ENCODE measurements around the gene TERB1. TPM values are rescaled to one million over a fixed set of nuclear protein-coding genes. Genes with fewer than 3 reads are reported as not detected.

The TERB1 gene
- total RNA-seq, 4 donors from 2014 or later, result not detected

- TF ChIP-seq, protein P1, sequence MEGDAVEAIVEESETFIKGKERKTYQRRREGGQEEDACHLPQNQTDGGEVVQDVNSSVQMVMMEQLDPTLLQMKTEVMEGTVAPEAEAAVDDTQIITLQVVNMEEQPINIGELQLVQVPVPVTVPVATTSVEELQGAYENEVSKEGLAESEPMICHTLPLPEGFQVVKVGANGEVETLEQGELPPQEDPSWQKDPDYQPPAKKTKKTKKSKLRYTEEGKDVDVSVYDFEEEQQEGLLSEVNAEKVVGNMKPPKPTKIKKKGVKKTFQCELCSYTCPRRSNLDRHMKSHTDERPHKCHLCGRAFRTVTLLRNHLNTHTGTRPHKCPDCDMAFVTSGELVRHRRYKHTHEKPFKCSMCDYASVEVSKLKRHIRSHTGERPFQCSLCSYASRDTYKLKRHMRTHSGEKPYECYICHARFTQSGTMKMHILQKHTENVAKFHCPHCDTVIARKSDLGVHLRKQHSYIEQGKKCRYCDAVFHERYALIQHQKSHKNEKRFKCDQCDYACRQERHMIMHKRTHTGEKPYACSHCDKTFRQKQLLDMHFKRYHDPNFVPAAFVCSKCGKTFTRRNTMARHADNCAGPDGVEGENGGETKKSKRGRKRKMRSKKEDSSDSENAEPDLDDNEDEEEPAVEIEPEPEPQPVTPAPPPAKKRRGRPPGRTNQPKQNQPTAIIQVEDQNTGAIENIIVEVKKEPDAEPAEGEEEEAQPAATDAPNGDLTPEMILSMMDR (IDR thresholded peaks at IDR 0.05), result no peak
- TF ChIP-seq EP300 (IDR thresholded peaks at IDR 0.05) (no peak), POLR2A (IDR thresholded peaks at IDR 0.05) (no peak), POLR2AphosphoS5 (IDR thresholded peaks at IDR 0.05) (no peak)
- Histone ChIP-seq H3K9me3 (no peaks in the 10 kb centered on the region), H3K36me3 (peaks cover 89% of the 10 kb centered on the region), H3K4me3 (no peak overlapping the region), H3K4me1 (peaks cover 17% of the 10 kb centered on the region), H3K27ac (no peak overlapping the region), H3K27me3 (no peaks in the 10 kb centered on the region)
- 80% methylated on average over 7 of the region's 7 CpGs for WGBS
- no peak for DNase-seq (ENCODE audit: low spot score in 2 of 2)
Measured at GRCh38 chr16:66731101-66731500, 70.3 kb downstream of the TERB1 start.

DNA sequence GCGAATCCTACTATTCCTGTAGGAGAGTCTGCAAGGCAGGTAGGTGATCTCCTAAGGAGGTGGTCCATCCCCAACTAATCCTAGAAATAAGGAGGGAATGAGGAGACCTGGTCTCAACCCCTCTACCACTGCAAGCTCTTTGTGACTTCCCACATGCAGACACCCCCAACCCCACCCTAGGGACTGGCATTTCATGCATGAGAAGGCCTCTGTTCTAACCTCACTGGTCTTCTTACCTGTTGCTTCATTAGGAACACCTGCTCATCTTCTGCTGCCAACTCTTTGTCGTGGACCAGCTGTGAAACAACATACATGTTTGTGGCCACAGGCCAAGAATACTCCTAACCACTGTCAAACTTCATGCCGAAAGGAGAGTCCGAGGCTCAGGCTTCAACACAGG is 72.6 kb downstream of the TERB1 start:
- Histone ChIP-seq H3K4me3 (no peak overlapping the region), H3K9me3 (no peaks in the 10 kb centered on the region), H3K27ac (no peak overlapping the region), H3K27me3 (no peaks in the 10 kb centered on the region), H3K4me1 (peaks cover 17% of the 10 kb centered on the region), H3K36me3 (peaks cover 91% of the 10 kb centered on the region)
- TF ChIP-seq EP300 (IDR thresholded peaks at IDR 0.05) (no peak), POLR2A (IDR thresholded peaks at IDR 0.05) (no peak), POLR2AphosphoS5 (IDR thresholded peaks at IDR 0.05) (no peak)
- TF ChIP-seq, protein P1 (IDR thresholded peaks at IDR 0.05), result no peak
- DNase-seq (ENCODE audit: low spot score in 2 of 2), result no peak
- WGBS, result 55% methylated on average over 4 of the region's 4 CpGs

GRCh38 chr16:66728117-66728787 is 73.1 kb downstream of the TERB1 start:
- H3K4me1 ChIP-seq, result peaks cover 17% of the 10 kb centered on the region
- no peak overlapping the region for H3K4me3 ChIP-seq
- H3K27me3 ChIP-seq, result no peaks in the 10 kb centered on the region
- DNase-seq (ENCODE audit: low spot score in 2 of 2), result no peak
- 30% methylated on average over 3 of the region's 3 CpGs for WGBS
- no peaks in the 10 kb centered on the region for H3K9me3 ChIP-seq
- TF ChIP-seq POLR2AphosphoS5 (IDR thresholded peaks at IDR 0.05) (no peak), POLR2A (IDR thresholded peaks at IDR 0.05) (no peak), EP300 (IDR thresholded peaks at IDR 0.05) (no peak)
- TF ChIP-seq, protein P1 (IDR thresholded peaks at IDR 0.05), result peak; percentile 46 to 50
- H3K36me3 ChIP-seq, result peaks cover 91% of the 10 kb centered on the region
- no peak overlapping the region for H3K27ac ChIP-seq

- Histone ChIP-seq H3K36me3 (peaks cover 45% of the 10 kb centered on the region), H3K4me1 (no peaks in the 10 kb centered on the region), H3K27ac (no peak overlapping the region), H3K4me3 (no peak overlapping the region), H3K9me3 (no peaks in the 10 kb centered on the region), H3K27me3 (no peaks in the 10 kb centered on the region)
- TF ChIP-seq EP300 (IDR thresholded peaks at IDR 0.05), result no peak
- no peak for TF ChIP-seq POLR2A (IDR thresholded peaks at IDR 0.05)
- TF ChIP-seq, protein P1 (IDR thresholded peaks at IDR 0.05), result no peak
- TF ChIP-seq POLR2AphosphoS5 (IDR thresholded peaks at IDR 0.05), result no peak
- 55% methylated on average over 3 of the region's 3 CpGs for WGBS
- no peak for DNase-seq (ENCODE audit: low spot score in 2 of 2)
Measured at GRCh38 chr16:66720766-66721165, 80.6 kb downstream of the TERB1 start.

GRCh38 chr16:66719246-66719645 is 82.1 kb downstream of the TERB1 start:
- H3K4me3 ChIP-seq, result no peak overlapping the region

More at GRCh38 chr16:66719246-66719645, 82.1 kb downstream of the TERB1 start:
- peaks cover 30% of the 10 kb centered on the region for H3K36me3 ChIP-seq
- H3K27me3 ChIP-seq, result no peaks in the 10 kb centered on the region
- no peak for DNase-seq (ENCODE audit: low spot score in 2 of 2)
- H3K4me1 ChIP-seq, result peaks cover 4% of the 10 kb centered on the region
- H3K27ac ChIP-seq, result no peak overlapping the region
- no peaks in the 10 kb centered on the region for H3K9me3 ChIP-seq
- WGBS, result 69% methylated on average over 4 of the region's 4 CpGs
- TF ChIP-seq EP300 (IDR thresholded peaks at IDR 0.05) (no peak), POLR2AphosphoS5 (IDR thresholded peaks at IDR 0.05) (no peak), POLR2A (IDR thresholded peaks at IDR 0.05) (no peak)
- TF ChIP-seq, protein P1 (IDR thresholded peaks at IDR 0.05), result no peak
